Suprapubic skin (tissue), 4 donors: ENCODE measurements around the gene CNTNAP4. TPM values are rescaled to one million over a fixed set of nuclear protein-coding genes. Genes with fewer than 3 reads are reported as not detected.

Experiments
- DNase-seq, 2 donors: peaks; one replicate each; pipeline ENCODE4 v3.0.0-alpha.2; 2019; ENCODE audit warnings: low spot score in 2 of 2
- H3K27ac ChIP-seq: fragments of 200-600 bp; sonication (generic); one replicate; pipeline ENCODE4 v1.5.1; 2019
- H3K27me3 ChIP-seq: fragments of 200-600 bp; sonication (generic); one replicate; pipeline ENCODE4 v1.5.1; 2019
- H3K36me3 ChIP-seq: fragments of 200-600 bp; sonication (generic); one replicate; pipeline ENCODE4 v1.5.1; 2019
- H3K4me1 ChIP-seq: fragments of 200-600 bp; sonication (generic); one replicate; pipeline ENCODE4 v1.5.1; 2019
- H3K4me3 ChIP-seq: fragments of 200-600 bp; sonication (generic); one replicate; pipeline ENCODE4 v1.5.1; 2019; ENCODE audit warnings: mild to moderate bottlenecking
- H3K9me3 ChIP-seq: fragments of 200-600 bp; sonication (generic); one replicate; pipeline ENCODE4 v1.5.1; 2019
- EP300 ChIP-seq: sonication (generic); formaldehyde crosslinking; IDR thresholded peaks from one replicate; pipeline ENCODE4 v1.6.1; 2017; ENCODE audit warnings: antibody characterized with exemption
- POLR2A ChIP-seq, 2 donors: fragments of 450-650 bp; IDR thresholded peaks; one replicate each; pipeline ENCODE4 v1.6.1; 2017; ENCODE audit warnings: antibody characterized with exemption in 2 of 2, mild to moderate bottlenecking in 2 of 2, moderate library complexity in 2 of 2
- POLR2AphosphoS5 ChIP-seq, 3 donors: sonication (generic); formaldehyde crosslinking; IDR thresholded peaks; one replicate each; pipeline ENCODE4 v1.6.1; 2017; ENCODE audit warnings: antibody characterized with exemption in 3 of 3
- WGBS: methylation state at CpG from one replicate; pipeline ENCODE4 v1.1.5; 2018; 5-methylcytosine and 5-hydroxymethylcytosine counted together
- total RNA-seq, 4 donors: library from RNA; depleted of rRNA; stranded (reverse); fragments of >200 nt; gene quantifications; one replicate each; pipeline ENCODE4 v1.1.0, GENCODE V29; 2016
- TF ChIP-seq, protein P1 (sequence below), 2 donors: fragments of 200-600 bp in 1 of 2; fragments of 450-650 bp in 1 of 2; sonication (generic) in 1 of 2; IDR thresholded peaks; one replicate each; pipeline ENCODE4 v1.5.1; 2016 to 2019; ENCODE audit warnings: antibody characterized with exemption in 2 of 2, mild to moderate bottlenecking in 1 of 2, moderate library complexity in 1 of 2

The CNTNAP4 gene
- total RNA-seq, 4 donors from 2014 or later: not detected

DNA sequence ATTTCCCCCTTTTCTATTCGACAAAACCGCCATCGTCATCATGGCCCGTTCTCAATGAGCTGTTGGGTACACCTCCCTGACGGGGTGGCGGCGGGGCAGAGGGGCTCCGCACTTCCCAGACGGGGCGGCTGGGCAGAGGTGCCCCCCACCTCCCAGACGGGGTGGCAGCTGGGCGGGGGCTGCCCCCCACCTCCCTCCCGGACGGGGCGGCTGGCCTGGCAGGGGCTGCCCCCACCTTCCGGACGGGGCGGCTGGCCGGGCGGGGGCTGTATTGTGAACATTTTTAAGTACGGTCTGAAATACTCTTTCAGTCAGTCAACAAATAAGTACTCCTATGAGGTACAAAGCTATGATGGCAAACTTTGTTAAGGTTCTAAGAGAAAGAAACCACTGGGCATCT lies 222.8 kb downstream of the CNTNAP4 start:
- H3K9me3 ChIP-seq: no peaks in the 10 kb centered on the region
- no peaks in the 10 kb centered on the region for H3K27me3 ChIP-seq
- TF ChIP-seq, protein P1, sequence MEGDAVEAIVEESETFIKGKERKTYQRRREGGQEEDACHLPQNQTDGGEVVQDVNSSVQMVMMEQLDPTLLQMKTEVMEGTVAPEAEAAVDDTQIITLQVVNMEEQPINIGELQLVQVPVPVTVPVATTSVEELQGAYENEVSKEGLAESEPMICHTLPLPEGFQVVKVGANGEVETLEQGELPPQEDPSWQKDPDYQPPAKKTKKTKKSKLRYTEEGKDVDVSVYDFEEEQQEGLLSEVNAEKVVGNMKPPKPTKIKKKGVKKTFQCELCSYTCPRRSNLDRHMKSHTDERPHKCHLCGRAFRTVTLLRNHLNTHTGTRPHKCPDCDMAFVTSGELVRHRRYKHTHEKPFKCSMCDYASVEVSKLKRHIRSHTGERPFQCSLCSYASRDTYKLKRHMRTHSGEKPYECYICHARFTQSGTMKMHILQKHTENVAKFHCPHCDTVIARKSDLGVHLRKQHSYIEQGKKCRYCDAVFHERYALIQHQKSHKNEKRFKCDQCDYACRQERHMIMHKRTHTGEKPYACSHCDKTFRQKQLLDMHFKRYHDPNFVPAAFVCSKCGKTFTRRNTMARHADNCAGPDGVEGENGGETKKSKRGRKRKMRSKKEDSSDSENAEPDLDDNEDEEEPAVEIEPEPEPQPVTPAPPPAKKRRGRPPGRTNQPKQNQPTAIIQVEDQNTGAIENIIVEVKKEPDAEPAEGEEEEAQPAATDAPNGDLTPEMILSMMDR (IDR thresholded peaks at IDR 0.05): no peak
- no peak for TF ChIP-seq POLR2AphosphoS5 (IDR thresholded peaks at IDR 0.05)
- TF ChIP-seq POLR2A (IDR thresholded peaks at IDR 0.05): no peak
- no peak for TF ChIP-seq EP300
- H3K27ac ChIP-seq: no peak overlapping the region
- H3K36me3 ChIP-seq: no peaks in the 10 kb centered on the region
- 96% methylated on average over 19 of the region's 21 CpGs for WGBS
- H3K4me1 ChIP-seq: no peaks in the 10 kb centered on the region
- no peak for DNase-seq
- H3K4me3 ChIP-seq: no peak overlapping the region

DNA sequence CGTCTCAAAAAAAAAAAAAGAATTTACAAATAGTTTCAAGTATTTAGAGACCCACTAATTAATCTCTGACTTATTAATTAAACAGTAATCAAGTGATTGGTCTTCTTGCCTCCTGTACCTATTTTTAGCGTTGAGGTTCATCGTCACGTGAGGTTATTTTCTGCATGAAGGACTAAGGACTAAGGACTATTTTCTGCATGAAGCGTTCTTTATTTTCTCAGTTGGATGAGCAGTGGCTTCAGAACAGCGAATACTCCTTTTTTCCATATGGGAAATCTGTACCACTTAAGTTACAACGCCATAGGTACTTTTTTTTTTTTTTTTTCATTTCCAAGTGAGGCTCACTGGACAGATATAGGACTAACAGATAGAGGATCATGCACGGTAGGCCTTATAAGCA lies 224.9 kb downstream of the CNTNAP4 start:
- H3K27me3 ChIP-seq: no peaks in the 10 kb centered on the region
- H3K4me1 ChIP-seq: no peaks in the 10 kb centered on the region
- no peak for DNase-seq
- H3K36me3 ChIP-seq: no peaks in the 10 kb centered on the region
- no peak overlapping the region for H3K27ac ChIP-seq
- no peak overlapping the region for H3K4me3 ChIP-seq
- WGBS: 92% methylated on average over 8 of the region's 8 CpGs
- TF ChIP-seq POLR2A (IDR thresholded peaks at IDR 0.05) (no peak), EP300 (no peak), POLR2AphosphoS5 (IDR thresholded peaks at IDR 0.05) (no peak)
- TF ChIP-seq, protein P1 (IDR thresholded peaks at IDR 0.05): no peak
- H3K9me3 ChIP-seq: no peaks in the 10 kb centered on the region

DNA sequence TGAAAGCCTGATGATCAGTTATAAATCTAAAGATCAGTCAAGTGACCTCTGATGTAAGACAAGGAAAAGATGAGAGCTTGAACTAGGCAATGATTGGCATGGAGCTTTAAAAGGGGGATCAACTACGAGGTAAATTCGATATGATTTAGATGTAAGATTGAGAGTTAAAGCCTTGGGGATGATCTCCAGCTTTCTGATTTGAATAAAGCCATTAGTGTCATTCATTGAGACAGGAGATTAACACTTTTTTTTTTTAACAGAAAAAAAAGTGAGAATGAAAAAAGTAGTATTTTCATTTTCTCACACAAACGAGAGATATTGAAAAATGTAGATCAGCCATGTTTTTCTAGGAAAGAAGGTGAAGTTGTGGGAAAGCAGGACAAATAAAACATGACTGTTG lies 225.4 kb downstream of the CNTNAP4 start:
- Histone ChIP-seq H3K4me3 (no peak overlapping the region), H3K27ac (no peak overlapping the region), H3K36me3 (no peaks in the 10 kb centered on the region), H3K27me3 (no peaks in the 10 kb centered on the region), H3K4me1 (no peaks in the 10 kb centered on the region), H3K9me3 (no peaks in the 10 kb centered on the region)
- WGBS: 68% methylated on average over 3 of the region's 3 CpGs
- no peak for DNase-seq
- no peak for TF ChIP-seq POLR2A (IDR thresholded peaks at IDR 0.05)
- TF ChIP-seq EP300: no peak
- TF ChIP-seq, protein P1 (IDR thresholded peaks at IDR 0.05): no peak
- no peak for TF ChIP-seq POLR2AphosphoS5 (IDR thresholded peaks at IDR 0.05)

DNA sequence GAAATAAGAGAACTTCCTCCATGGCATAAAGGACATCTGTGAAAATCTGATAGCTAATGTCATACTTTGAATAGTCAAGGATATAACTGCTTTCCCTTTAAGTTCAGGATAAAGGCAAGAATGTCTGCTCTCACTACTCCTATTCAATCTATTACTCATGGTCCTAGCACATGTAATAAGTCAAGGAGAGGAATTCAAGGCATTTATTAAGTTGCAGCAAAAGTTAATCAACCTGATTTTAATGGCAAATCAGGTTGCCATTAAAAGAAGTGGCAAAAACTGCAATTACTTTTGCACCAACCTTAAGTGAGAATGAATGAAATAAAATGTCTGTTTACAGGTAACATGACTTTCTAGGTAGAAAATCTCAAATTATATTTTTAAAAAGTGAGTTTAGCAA lies 225.9 kb downstream of the CNTNAP4 start:
- H3K9me3 ChIP-seq: no peaks in the 10 kb centered on the region
- H3K4me3 ChIP-seq: no peak overlapping the region
- no peaks in the 10 kb centered on the region for H3K4me1 ChIP-seq
- TF ChIP-seq, protein P1 (IDR thresholded peaks at IDR 0.05): no peak
- no peak for TF ChIP-seq EP300
- no peak for TF ChIP-seq POLR2AphosphoS5 (IDR thresholded peaks at IDR 0.05)
- no peak for TF ChIP-seq POLR2A (IDR thresholded peaks at IDR 0.05)
- no peak for DNase-seq
- H3K27ac ChIP-seq: no peak overlapping the region
- H3K36me3 ChIP-seq: no peaks in the 10 kb centered on the region
- no peaks in the 10 kb centered on the region for H3K27me3 ChIP-seq

DNA sequence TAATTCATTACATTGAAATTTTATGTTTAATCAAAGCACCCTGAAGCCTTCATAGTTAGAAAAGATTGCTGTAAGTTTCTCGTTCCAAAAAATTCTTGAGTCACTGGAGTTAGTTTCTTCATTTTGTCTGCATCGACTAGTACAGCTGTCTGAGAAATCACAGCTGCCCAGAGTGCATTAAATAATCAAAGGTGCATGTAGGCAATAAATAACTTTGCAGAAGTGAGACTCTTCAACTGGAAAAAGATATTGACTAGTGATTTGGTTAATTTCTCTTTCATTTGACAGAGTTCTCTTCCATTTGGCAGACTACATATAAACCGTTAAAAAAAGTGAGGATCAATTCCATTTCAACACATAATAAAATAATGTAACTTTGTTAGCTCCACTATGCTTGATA lies 234.0 kb downstream of the CNTNAP4 start:
- 41% methylated on average over 3 of the region's 3 CpGs for WGBS
- TF ChIP-seq, protein P1 (IDR thresholded peaks at IDR 0.05): no peak
- no peak for TF ChIP-seq POLR2AphosphoS5 (IDR thresholded peaks at IDR 0.05)
- TF ChIP-seq POLR2A (IDR thresholded peaks at IDR 0.05): no peak
- TF ChIP-seq EP300: no peak
- no peak for DNase-seq

More for the DNA sequence above, 234.0 kb downstream of the CNTNAP4 start:
- H3K27ac ChIP-seq: no peak overlapping the region
- no peak overlapping the region for H3K4me3 ChIP-seq
- no peaks in the 10 kb centered on the region for H3K9me3 ChIP-seq
- no peaks in the 10 kb centered on the region for H3K36me3 ChIP-seq
- no peaks in the 10 kb centered on the region for H3K27me3 ChIP-seq
- H3K4me1 ChIP-seq: no peaks in the 10 kb centered on the region
